ENCODE results near the gene SUPT6H. TPM values are rescaled to one million over a fixed set of nuclear protein-coding genes. Genes with fewer than 3 reads are reported as not detected.

Gene SUPT6H
- total and polyA plus RNA-seq, 2 donors (not counting 1 experiment from before 2014, with no cell fraction given): 35.8 to 110 TPM

GRCh38 chr17:28684963-28685362 is 23.0 kb downstream of the SUPT6H start:
- no peaks in the 10 kb centered on the region for H3K4me1 ChIP-seq (ENCODE audit: control insufficient read depth in 2 of 2, insufficient read depth in 2 of 2, low read length in 2 of 2)
- no peaks in the 10 kb centered on the region for H3K4me1 Mint-ChIP-seq
- ATAC-seq (ENCODE audit: low read depth): no peak
- POLR2A ChIA-PET: no interaction called here
- no peaks in the 10 kb centered on the region for H3K79me2 ChIP-seq (ENCODE audit: control insufficient read depth, insufficient read depth, low read length)
- peaks cover 14 to 94% of the 10 kb centered on the region in 2 experiments for H3K36me3 ChIP-seq (replicated peaks in 1 of 2; ENCODE audit: control extremely low read depth in 1 of 2, control insufficient read depth in 1 of 2, extremely low read depth in 1 of 2, insufficient read depth in 2 of 2, low read length in 1 of 2)
- H3K27ac ChIP-seq (ENCODE audit: low read length in 2 of 2): no peak overlapping the region
- TF ChIP-seq EZH2 (IDR thresholded peaks at IDR 0.05; ENCODE audit: borderline replicate concordance, insufficient read depth, low read depth, low read length, poor library complexity, severe bottlenecking) (no peak), CTCF (IDR thresholded peaks at IDR 0.05) (no peak)
- H3K4me3 Mint-ChIP-seq: no peak overlapping the region
- no peaks in the 10 kb centered on the region for H3K9me3 Mint-ChIP-seq (ENCODE audit: insufficient read depth)
- H3K27me3 Mint-ChIP-seq: no peaks in the 10 kb centered on the region
- 100% methylated on average over 3 of the region's 3 CpGs for WGBS (ENCODE audit: insufficient coverage)
- no peak overlapping the region for H3K27ac Mint-ChIP-seq
- no peaks in the 10 kb centered on the region for H3K27me3 ChIP-seq (replicated peaks in 1 of 4; ENCODE audit: control extremely low read depth in 1 of 4, control insufficient read depth in 3 of 4, insufficient read depth in 4 of 4, low read length in 3 of 4)
- intact Hi-C loops (cut with micrococcal nuclease): no loop called here
- H4K20me1 ChIP-seq (ENCODE audit: control insufficient read depth, insufficient read depth, low read length, poor library complexity, severe bottlenecking): peaks cover 7% of the 10 kb centered on the region
- no peak overlapping the region for H3K9ac ChIP-seq (ENCODE audit: low read length)
- no peak overlapping the region for H3K4me3 ChIP-seq (ENCODE audit: control extremely low read depth in 1 of 5, extremely low read depth in 1 of 5, insufficient read depth in 1 of 5, low read depth in 2 of 5, low read length in 4 of 5)
- no peak overlapping the region for H2AFZ ChIP-seq (ENCODE audit: insufficient read depth, low read depth, low read length, poor library complexity, severe bottlenecking)
- H3K9me3 ChIP-seq (ENCODE audit: control extremely low read depth in 1 of 3, control insufficient read depth in 2 of 3, insufficient read depth in 1 of 3, low read length in 2 of 3): no peaks in the 10 kb centered on the region
- H3K4me2 ChIP-seq (replicated peaks; ENCODE audit: low read depth, low read length, poor library complexity, severe bottlenecking): no peak overlapping the region
- CTCF ChIA-PET: no interaction called here
- DNase-seq: no peak

- H3K36me3 ChIP-seq (replicated peaks in 1 of 2; ENCODE audit: control extremely low read depth in 1 of 2, control insufficient read depth in 1 of 2, extremely low read depth in 1 of 2, insufficient read depth in 2 of 2, low read length in 1 of 2): peaks cover 17 to 98% of the 10 kb centered on the region in 2 experiments
Measured at GRCh38 chr17:28685366-28685765, 23.4 kb downstream of the SUPT6H start.

More at GRCh38 chr17:28685366-28685765, 23.4 kb downstream of the SUPT6H start:
- Mint-ChIP-seq H3K4me3 (no peak overlapping the region), H3K4me1 (no peaks in the 10 kb centered on the region), H3K27me3 (no peaks in the 10 kb centered on the region), H3K9me3 (ENCODE audit: insufficient read depth) (no peaks in the 10 kb centered on the region), H3K27ac (no peak overlapping the region)
- TF ChIP-seq CTCF (IDR thresholded peaks at IDR 0.05) (no peak), EZH2 (IDR thresholded peaks at IDR 0.05; ENCODE audit: borderline replicate concordance, insufficient read depth, low read depth, low read length, poor library complexity, severe bottlenecking) (no peak)
- Histone ChIP-seq H3K27ac (ENCODE audit: low read length in 2 of 2) (no peak overlapping the region), H3K4me2 (replicated peaks; ENCODE audit: low read depth, low read length, poor library complexity, severe bottlenecking) (no peak overlapping the region), H3K27me3 (replicated peaks in 1 of 4; ENCODE audit: control extremely low read depth in 1 of 4, control insufficient read depth in 3 of 4, insufficient read depth in 4 of 4, low read length in 3 of 4) (no peaks in the 10 kb centered on the region), H3K9ac (ENCODE audit: low read length) (no peak overlapping the region), H3K9me3 (ENCODE audit: control extremely low read depth in 1 of 3, control insufficient read depth in 2 of 3, insufficient read depth in 1 of 3, low read length in 2 of 3) (no peaks in the 10 kb centered on the region), H4K20me1 (ENCODE audit: control insufficient read depth, insufficient read depth, low read length, poor library complexity, severe bottlenecking) (peaks cover 7% of the 10 kb centered on the region), H2AFZ (ENCODE audit: insufficient read depth, low read depth, low read length, poor library complexity, severe bottlenecking) (no peak overlapping the region), H3K4me1 (ENCODE audit: control insufficient read depth in 2 of 2, insufficient read depth in 2 of 2, low read length in 2 of 2) (no peaks in the 10 kb centered on the region), H3K79me2 (ENCODE audit: control insufficient read depth, insufficient read depth, low read length) (no peaks in the 10 kb centered on the region), H3K4me3 (ENCODE audit: control extremely low read depth in 1 of 5, extremely low read depth in 1 of 5, insufficient read depth in 1 of 5, low read depth in 2 of 5, low read length in 4 of 5) (no peak overlapping the region)
- ChIA-PET CTCF (no interaction called here), POLR2A (no interaction called here)
- intact Hi-C loops (cut with micrococcal nuclease): no loop called here
- WGBS (ENCODE audit: insufficient coverage): 94% methylated on average over 3 of the region's 5 CpGs
- DNase-seq (no peak), ATAC-seq (ENCODE audit: low read depth) (no peak)
